NCI-H82 (cell line): ENCODE results near the gene ENO1.

Source experiments
- DNase-seq: peaks from one replicate; lab custom pipeline; 2025; lab: John Stamatoyannopoulos, UW

The ENO1 gene

GRCh38 chr1:8870616-8871538 lies 7.6 kb downstream of the ENO1 start:
- DNase-seq: no peak

GRCh38 chr1:8870103-8870502 lies 8.4 kb downstream of the ENO1 start:
- DNase-seq: no peak

- DNase-seq: no peak
Measured at GRCh38 chr1:8867878-8868567, 10.5 kb downstream of the ENO1 start.

- no peak for DNase-seq
Measured at GRCh38 chr1:8866792-8867415, 11.6 kb downstream of the ENO1 start.

GRCh38 chr1:8866173-8866791 lies 12.2 kb downstream of the ENO1 start:
- DNase-seq: no peak

- no peak for DNase-seq
Measured at GRCh38 chr1:8864713-8865344, 13.7 kb downstream of the ENO1 start.

GRCh38 chr1:8863794-8864233 lies 14.7 kb downstream of the ENO1 start:
- no peak for DNase-seq

- no peak for DNase-seq
Measured at GRCh38 chr1:8863138-8863537, 15.3 kb downstream of the ENO1 start.

GRCh38 chr1:8862528-8862927 lies 16.0 kb downstream of the ENO1 start:
- peak; percentile 80 for DNase-seq

- no peak for DNase-seq
Measured at GRCh38 chr1:8860738-8861516, 17.6 kb downstream of the ENO1 start.

GRCh38 chr1:8858888-8859706 lies 19.4 kb downstream of the ENO1 start:
- DNase-seq: peak; percentile 72

GRCh38 chr1:8858112-8858668 lies 20.3 kb downstream of the ENO1 start:
- peak; percentile 46 for DNase-seq

- DNase-seq: peak; percentile 48
Measured at GRCh38 chr1:8856689-8857412, 21.6 kb downstream of the ENO1 start.

- DNase-seq: peak; percentile 66
Measured at GRCh38 chr1:8854240-8854639, 24.2 kb downstream of the ENO1 start.

- DNase-seq: no peak
Measured at GRCh38 chr1:8851060-8851459, 27.4 kb downstream of the ENO1 start.

GRCh38 chr1:8848663-8849386 lies 29.7 kb downstream of the ENO1 start:
- peak; percentile 95 for DNase-seq

GRCh38 chr1:8847990-8848389 lies 30.5 kb downstream of the ENO1 start:
- no peak for DNase-seq

GRCh38 chr1:8846263-8846662 lies 32.2 kb downstream of the ENO1 start:
- DNase-seq: no peak
